Left ventricle myocardium inferior (tissue), 1 donor: ENCODE results near the gene TAGLN. TPM values are rescaled to one million over a fixed set of nuclear protein-coding genes. Genes with fewer than 3 reads are reported as not detected.

Source experiments
- DNase-seq: peaks from one replicate; pipeline ENCODE4 v3.0.0-alpha.2; 2020
- H3K27ac ChIP-seq: fragments of 200-600 bp; replicated peaks from 2 replicates; pipeline ENCODE4 v1.8.0; 2021
- H3K27me3 ChIP-seq: fragments of 200-600 bp; 2 replicates; pipeline ENCODE4 v1.8.0; 2021; ENCODE audit warnings: low read depth
- H3K36me3 ChIP-seq: fragments of 200-600 bp; 2 replicates; pipeline ENCODE4 v1.8.0; 2021
- H3K4me1 ChIP-seq: fragments of 200-600 bp; 2 replicates; pipeline ENCODE4 v1.8.0; 2021
- H3K4me3 ChIP-seq: fragments of 200-600 bp; 2 replicates; pipeline ENCODE4 v1.8.0; 2021; ENCODE audit warnings: mild to moderate bottlenecking, moderate library complexity
- H3K9me3 ChIP-seq: fragments of 200-600 bp; replicated peaks from 2 replicates; pipeline ENCODE4 v1.8.0; 2021
- CTCF ChIP-seq: fragments of 200-600 bp; IDR thresholded peaks from 2 replicates; pipeline ENCODE4 v1.8.0; 2021; ENCODE audit warnings: antibody characterized with exemption, mild to moderate bottlenecking, borderline replicate concordance
- intact Hi-C: fragments of 100-400 bp; cut with micrococcal nuclease; formaldehyde crosslinking; loops from one replicate; pipeline ENCODE4 v1.11.0; 2022
- long read RNA-seq: library from polyadenylated mRNA; unstranded; transcript quantifications from one replicate; pipeline ENCODE4 v2.0.0, GENCODE V29; 2021
- total RNA-seq: library from RNA; stranded (reverse); fragmentation: NEBNext Ultra II Directional; extraction: Animal tissue kit (Norgen Biotek cat#: 25700); gene quantifications from one replicate; pipeline ENCODE4 v1.2.1, GENCODE V29; 2021
- donor health status: DM: no; HTN: yes; CAD: no; lungs with severe emphysema.

The TAGLN gene
- total RNA-seq = 113 TPM
- long read RNA-seq, transcript TAGLN-202 (5 exons, 928 nt) = major isoform, 89 of 98 reads
- long read RNA-seq, partial matches to known transcripts = 1 of 98 reads
- long read RNA-seq, other reads (novel, unspliced or antisense) = 3 of 98 reads

DNA sequence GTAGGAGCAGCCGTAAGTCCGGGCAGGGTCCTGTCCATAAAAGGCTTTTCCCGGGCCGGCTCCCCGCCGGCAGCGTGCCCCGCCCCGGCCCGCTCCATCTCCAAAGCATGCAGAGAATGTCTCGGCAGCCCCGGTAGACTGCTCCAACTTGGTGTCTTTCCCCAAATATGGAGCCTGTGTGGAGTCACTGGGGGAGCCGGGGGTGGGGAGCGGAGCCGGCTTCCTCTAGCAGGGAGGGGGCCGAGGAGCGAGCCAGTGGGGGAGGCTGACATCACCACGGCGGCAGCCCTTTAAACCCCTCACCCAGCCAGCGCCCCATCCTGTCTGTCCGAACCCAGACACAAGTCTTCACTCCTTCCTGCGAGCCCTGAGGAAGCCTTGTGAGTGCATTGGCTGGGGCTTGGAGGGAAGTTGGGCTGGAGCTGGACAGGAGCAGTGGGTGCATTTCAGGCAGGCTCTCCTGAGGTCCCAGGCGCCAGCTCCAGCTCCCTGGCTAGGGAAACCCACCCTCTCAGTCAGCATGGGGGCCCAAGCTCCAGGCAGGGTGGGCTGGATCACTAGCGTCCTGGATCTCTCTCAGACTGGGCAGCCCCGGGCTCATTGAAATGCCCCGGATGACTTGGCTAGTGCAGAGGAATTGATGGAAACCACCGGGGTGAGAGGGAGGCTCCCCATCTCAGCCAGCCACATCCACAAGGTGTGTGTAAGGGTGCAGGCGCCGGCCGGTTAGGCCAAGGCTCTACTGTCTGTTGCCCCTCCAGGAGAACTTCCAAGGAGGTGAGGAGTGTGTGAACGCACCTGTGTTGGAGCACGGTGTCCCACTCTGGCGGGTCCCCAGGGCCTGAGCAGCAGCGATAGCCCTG, at the start of gene TAGLN:
TAGLN (plus strand) TSS at position 318 of the 863 bp plus-strand sequence. CDS start 3,644 bp downstream, outside the sequence.
- H3K27me3 ChIP-seq = no peaks in the 10 kb centered on the region
- no peaks in the 10 kb centered on the region for H3K9me3 ChIP-seq
- peak; percentile 77 for DNase-seq
- peak within 1 kb of the TSS; percentile 58 for H3K4me3 ChIP-seq
- intact Hi-C loops = no loop called here
- no peak for TF ChIP-seq CTCF
- H3K36me3 ChIP-seq = peaks cover 32% of the 10 kb centered on the region
- H3K4me1 ChIP-seq = peaks cover 51% of the 10 kb centered on the region
- peak within 1 kb of the TSS; percentile 78 for H3K27ac ChIP-seq

DNA sequence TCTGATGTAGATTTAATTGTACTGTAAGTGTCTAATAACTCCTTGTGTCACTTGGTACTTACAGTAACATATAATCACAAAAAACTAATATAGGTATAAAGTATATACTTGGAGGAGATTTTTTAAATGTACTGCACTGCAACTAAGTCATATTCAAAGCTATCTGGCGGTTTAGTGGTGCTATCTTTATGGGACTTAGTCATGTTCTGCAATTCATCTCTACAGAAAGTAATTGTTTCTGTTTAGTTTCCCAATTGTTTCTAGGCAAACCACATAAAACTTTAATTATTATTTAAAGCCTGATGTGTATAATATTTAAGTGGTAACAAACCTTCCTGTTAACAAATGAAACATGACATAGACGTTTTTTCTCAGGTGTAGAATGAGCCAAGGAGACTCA, 47.1 kb upstream of the TAGLN start:
- Histone ChIP-seq H3K27ac (no peak overlapping the region), H3K36me3 (peaks cover 38% of the 10 kb centered on the region), H3K4me3 (no peak overlapping the region), H3K4me1 (peaks cover 82% of the 10 kb centered on the region), H3K27me3 (no peaks in the 10 kb centered on the region), H3K9me3 (no peaks in the 10 kb centered on the region)
- TF ChIP-seq CTCF = no peak
- intact Hi-C loops = no loop called here
- DNase-seq = no peak

DNA sequence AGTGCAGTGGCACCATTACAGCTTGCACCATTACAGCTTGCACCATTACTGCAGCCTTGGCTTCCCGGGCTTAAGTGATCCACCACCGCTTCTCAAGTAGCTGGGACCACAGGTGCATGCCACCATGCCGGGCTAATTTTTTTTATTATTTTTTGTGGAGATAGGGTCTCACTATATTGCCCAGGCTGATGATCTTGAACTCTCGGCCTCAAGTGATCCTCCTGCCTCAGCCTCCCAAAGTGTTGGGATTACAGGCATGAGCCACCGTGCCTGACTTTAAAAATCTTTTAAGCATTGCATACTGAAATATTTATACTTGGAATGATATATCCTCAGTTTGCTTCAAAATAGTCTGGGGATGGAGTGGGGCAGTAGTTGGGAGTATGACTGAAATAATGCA, 44.7 kb upstream of the TAGLN start:
- H3K4me1 ChIP-seq = peaks cover 82% of the 10 kb centered on the region
- no peak for DNase-seq
- no peaks in the 10 kb centered on the region for H3K9me3 ChIP-seq
- no peak overlapping the region for H3K27ac ChIP-seq
- TF ChIP-seq CTCF = no peak
- no peaks in the 10 kb centered on the region for H3K27me3 ChIP-seq
- intact Hi-C loops = no loop called here
- peaks cover 44% of the 10 kb centered on the region for H3K36me3 ChIP-seq
- H3K4me3 ChIP-seq = no peak overlapping the region

GRCh38 chr11:117157507-117157906, 41.7 kb upstream of the TAGLN start:
- Histone ChIP-seq H3K27ac (no peak overlapping the region), H3K9me3 (no peaks in the 10 kb centered on the region), H3K4me1 (peaks cover 72% of the 10 kb centered on the region), H3K27me3 (no peaks in the 10 kb centered on the region), H3K36me3 (peaks cover 71% of the 10 kb centered on the region), H3K4me3 (no peak overlapping the region)
- intact Hi-C loops = no loop called here
- no peak for TF ChIP-seq CTCF
- DNase-seq = no peak

- peaks cover 57% of the 10 kb centered on the region for H3K4me1 ChIP-seq
- H3K9me3 ChIP-seq = no peaks in the 10 kb centered on the region
- H3K4me3 ChIP-seq = no peak overlapping the region
- intact Hi-C loops = no loop called here
- no peak for DNase-seq
- H3K27ac ChIP-seq = no peak overlapping the region
- no peaks in the 10 kb centered on the region for H3K27me3 ChIP-seq
- peaks cover 75% of the 10 kb centered on the region for H3K36me3 ChIP-seq
- TF ChIP-seq CTCF = no peak
These were observed 39.3 kb upstream of the TAGLN start for GRCh38 chr11:117159892-117160291.
